Peyer's patch (tissue), 4 donors: ENCODE measurements around the gene C10orf71.

Experiments used
- POLR2A ChIP-seq, 2 donors: fragments of 450-650 bp; IDR thresholded peaks; one replicate each; pipeline ENCODE4 v1.5.1; 2017; ENCODE audit warnings: antibody characterized with exemption in 2 of 2, mild to moderate bottlenecking in 2 of 2, moderate library complexity in 2 of 2
- TF ChIP-seq, protein P1 (sequence below), 6 experiments: fragments of 450-650 bp in 4 of 6; fragments of 200-600 bp in 2 of 6; sonication (generic) in 1 of 6; IDR thresholded peaks; one replicate each; pipeline ENCODE4 v1.5.1; 2017 to 2019; ENCODE audit warnings: antibody characterized with exemption in 6 of 6, mild to moderate bottlenecking in 3 of 6, moderate library complexity in 1 of 6

DNA sequence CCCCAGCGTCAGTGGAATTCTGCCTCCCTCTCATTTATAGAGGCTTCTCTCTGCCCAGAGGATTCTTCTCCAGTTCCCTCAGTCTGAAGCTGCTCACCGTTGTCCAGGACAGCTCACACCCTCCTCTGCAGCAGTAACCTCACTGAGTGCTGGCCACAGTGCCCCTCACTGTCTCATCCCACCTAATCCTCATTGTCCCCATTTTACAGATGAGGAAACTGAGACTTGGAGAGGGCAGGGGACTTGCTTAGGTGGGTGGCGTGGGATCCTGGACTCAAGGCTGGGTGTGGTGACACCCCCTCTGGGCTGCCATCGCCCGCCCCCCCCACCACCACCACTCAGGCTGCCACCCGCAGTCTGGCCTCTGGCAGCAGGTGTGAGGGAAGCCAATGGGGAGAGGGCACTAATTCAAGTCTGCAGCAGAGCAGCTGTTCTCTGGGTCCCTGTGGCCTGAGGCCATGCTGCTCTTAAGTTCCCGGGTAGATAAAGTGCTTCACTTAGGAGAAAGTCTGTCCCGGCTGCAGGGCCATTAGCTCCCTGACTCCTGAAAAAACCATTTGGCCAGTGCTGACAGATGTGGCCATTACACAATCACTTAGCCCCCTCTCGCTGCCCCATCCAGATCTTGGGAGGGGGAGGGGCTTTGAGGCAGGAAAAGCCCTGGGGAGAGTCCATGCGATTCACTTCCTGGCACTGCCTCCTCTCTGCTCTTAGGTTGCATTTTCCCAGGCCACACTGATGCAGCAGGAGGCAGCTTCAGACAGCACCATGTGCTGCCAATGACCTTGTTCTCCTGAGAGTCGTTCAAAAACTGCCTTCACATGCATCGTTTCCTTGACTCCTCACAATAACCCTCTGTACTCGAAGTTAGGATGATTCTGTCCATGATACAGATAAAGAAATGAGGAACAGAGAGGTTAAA lies 60.6 kb downstream of the C10orf71 start:
- TF ChIP-seq, protein P1, sequence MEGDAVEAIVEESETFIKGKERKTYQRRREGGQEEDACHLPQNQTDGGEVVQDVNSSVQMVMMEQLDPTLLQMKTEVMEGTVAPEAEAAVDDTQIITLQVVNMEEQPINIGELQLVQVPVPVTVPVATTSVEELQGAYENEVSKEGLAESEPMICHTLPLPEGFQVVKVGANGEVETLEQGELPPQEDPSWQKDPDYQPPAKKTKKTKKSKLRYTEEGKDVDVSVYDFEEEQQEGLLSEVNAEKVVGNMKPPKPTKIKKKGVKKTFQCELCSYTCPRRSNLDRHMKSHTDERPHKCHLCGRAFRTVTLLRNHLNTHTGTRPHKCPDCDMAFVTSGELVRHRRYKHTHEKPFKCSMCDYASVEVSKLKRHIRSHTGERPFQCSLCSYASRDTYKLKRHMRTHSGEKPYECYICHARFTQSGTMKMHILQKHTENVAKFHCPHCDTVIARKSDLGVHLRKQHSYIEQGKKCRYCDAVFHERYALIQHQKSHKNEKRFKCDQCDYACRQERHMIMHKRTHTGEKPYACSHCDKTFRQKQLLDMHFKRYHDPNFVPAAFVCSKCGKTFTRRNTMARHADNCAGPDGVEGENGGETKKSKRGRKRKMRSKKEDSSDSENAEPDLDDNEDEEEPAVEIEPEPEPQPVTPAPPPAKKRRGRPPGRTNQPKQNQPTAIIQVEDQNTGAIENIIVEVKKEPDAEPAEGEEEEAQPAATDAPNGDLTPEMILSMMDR (IDR thresholded peaks at IDR 0.05) = no peak
- TF ChIP-seq POLR2A (IDR thresholded peaks at IDR 0.05) = no peak
